KMS-11 (cell line): ENCODE results near the gene DSCAML1.
A peak's percentile ranks its signal among the peaks of the same experiment; 100 is the strongest.

Source experiments
- H2AFZ ChIP-seq: fragments of 200-600 bp; sonication (generic); 2 replicates; pipeline ENCODE4 v1.6.1; 2016; ENCODE audit warnings: antibody characterized with exemption, mixed run types, low read depth
- H3K27ac ChIP-seq: fragments of 200-600 bp; sonication (generic); 2 replicates; pipeline ENCODE4 v1.6.1; 2016; ENCODE audit warnings: mild to moderate bottlenecking, mixed run types
- H3K27me3 ChIP-seq: fragments of 200-600 bp; sonication (generic); 2 replicates; pipeline ENCODE4 v1.6.1; 2017; ENCODE audit warnings: mild to moderate bottlenecking, low read depth, mixed run types, moderate library complexity; ENCODE audit not compliant: insufficient read depth
- H3K36me3 ChIP-seq: fragments of 200-600 bp; sonication (generic); 2 replicates; pipeline ENCODE4 v1.6.1; 2017; ENCODE audit warnings: mild to moderate bottlenecking, mixed run types; ENCODE audit not compliant: insufficient read depth
- H3K4me1 ChIP-seq: fragments of 200-600 bp; sonication (generic); 2 replicates; pipeline ENCODE4 v1.6.1; 2016; ENCODE audit warnings: mild to moderate bottlenecking, low read depth, mixed run types; ENCODE audit not compliant: poor library complexity, severe bottlenecking
- H3K4me2 ChIP-seq: fragments of 200-600 bp; sonication (generic); 2 replicates; pipeline ENCODE4 v1.7.0; 2016; ENCODE audit warnings: mild to moderate bottlenecking, mixed run types
- H3K4me3 ChIP-seq: fragments of 200-600 bp; sonication (generic); IDR thresholded peaks from 2 replicates; pipeline ENCODE4 v1.6.1; 2017; ENCODE audit warnings: low read depth, low read length, mixed read lengths; ENCODE audit not compliant: insufficient read depth
- H3K79me2 ChIP-seq: fragments of 200-600 bp; sonication (generic); 2 replicates; pipeline ENCODE4 v1.6.1; 2016; ENCODE audit warnings: low read depth, mixed run types; ENCODE audit not compliant: insufficient read depth
- H3K9ac ChIP-seq: fragments of 200-600 bp; sonication (generic); 2 replicates; pipeline ENCODE4 v1.6.1; 2016; ENCODE audit warnings: mild to moderate bottlenecking, mixed run types
- H4K20me1 ChIP-seq: fragments of 200-600 bp; sonication (generic); 2 replicates; pipeline ENCODE4 v1.6.1; 2016; ENCODE audit warnings: mild to moderate bottlenecking, mixed run types; ENCODE audit not compliant: insufficient read depth
- TF ChIP-seq, protein P1 (sequence below): fragments of 200-600 bp; sonication (generic); conservative IDR thresholded peaks from 2 replicates; pipeline ENCODE4 v1.6.1; 2017; ENCODE audit warnings: low read depth, mild to moderate bottlenecking, antibody characterized with exemption, low read length, moderate library complexity, mixed read lengths

The DSCAML1 gene

DNA sequence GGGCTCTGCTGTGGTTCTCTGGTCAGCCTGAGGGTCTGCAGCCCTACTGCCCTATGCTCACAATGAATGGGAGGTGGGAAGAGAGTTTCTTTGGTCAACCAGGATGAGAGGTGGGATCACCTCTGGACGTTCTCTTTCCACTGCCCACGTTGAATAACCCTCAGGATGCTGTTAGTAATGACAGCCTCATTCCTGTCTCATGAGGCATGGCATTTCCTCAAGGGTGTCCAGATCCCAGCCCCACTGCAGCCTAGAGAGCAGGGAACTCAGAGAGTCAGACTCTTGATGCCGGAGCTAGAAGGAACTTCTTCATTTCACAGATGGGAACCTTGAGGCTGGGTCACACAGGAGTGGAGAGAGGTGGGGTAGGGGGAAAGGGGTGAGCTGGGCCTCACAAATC lies 273.3 kb downstream of the DSCAML1 start:
- peaks cover 39% of the 10 kb centered on the region for H3K4me1 ChIP-seq
- H3K4me2 ChIP-seq: no peak overlapping the region
- no peaks in the 10 kb centered on the region for H3K79me2 ChIP-seq
- no peak overlapping the region for H3K9ac ChIP-seq
- H3K27ac ChIP-seq: no peak overlapping the region
- H3K27me3 ChIP-seq: no peaks in the 10 kb centered on the region
- H4K20me1 ChIP-seq: no peaks in the 10 kb centered on the region
- TF ChIP-seq, protein P1, sequence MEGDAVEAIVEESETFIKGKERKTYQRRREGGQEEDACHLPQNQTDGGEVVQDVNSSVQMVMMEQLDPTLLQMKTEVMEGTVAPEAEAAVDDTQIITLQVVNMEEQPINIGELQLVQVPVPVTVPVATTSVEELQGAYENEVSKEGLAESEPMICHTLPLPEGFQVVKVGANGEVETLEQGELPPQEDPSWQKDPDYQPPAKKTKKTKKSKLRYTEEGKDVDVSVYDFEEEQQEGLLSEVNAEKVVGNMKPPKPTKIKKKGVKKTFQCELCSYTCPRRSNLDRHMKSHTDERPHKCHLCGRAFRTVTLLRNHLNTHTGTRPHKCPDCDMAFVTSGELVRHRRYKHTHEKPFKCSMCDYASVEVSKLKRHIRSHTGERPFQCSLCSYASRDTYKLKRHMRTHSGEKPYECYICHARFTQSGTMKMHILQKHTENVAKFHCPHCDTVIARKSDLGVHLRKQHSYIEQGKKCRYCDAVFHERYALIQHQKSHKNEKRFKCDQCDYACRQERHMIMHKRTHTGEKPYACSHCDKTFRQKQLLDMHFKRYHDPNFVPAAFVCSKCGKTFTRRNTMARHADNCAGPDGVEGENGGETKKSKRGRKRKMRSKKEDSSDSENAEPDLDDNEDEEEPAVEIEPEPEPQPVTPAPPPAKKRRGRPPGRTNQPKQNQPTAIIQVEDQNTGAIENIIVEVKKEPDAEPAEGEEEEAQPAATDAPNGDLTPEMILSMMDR: no peak
- H3K36me3 ChIP-seq: no peaks in the 10 kb centered on the region
- no peak overlapping the region for H3K4me3 ChIP-seq
- H2AFZ ChIP-seq: no peak overlapping the region

DNA sequence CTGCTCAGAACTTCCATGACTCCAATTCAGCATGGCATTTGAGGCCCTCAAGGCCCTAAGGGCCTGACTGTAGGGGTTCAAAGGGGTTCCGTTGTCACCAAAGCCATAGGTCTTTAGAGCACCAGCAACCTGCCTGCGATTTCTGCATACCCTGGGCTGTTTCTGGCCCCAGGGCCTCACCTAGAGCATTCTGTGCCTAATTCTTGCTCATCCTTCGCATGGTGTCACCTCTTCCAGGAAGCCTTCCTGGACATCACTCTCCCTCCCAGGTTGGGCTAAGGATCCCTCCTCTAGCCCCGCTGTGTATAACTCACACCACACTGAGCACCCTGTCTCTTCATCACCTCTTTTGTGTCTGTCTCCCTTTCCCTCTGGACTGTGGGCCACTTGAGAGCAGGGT lies 275.0 kb downstream of the DSCAML1 start:
- H3K4me3 ChIP-seq: no peak overlapping the region
- TF ChIP-seq, protein P1: no peak
- no peaks in the 10 kb centered on the region for H3K27me3 ChIP-seq

DNA sequence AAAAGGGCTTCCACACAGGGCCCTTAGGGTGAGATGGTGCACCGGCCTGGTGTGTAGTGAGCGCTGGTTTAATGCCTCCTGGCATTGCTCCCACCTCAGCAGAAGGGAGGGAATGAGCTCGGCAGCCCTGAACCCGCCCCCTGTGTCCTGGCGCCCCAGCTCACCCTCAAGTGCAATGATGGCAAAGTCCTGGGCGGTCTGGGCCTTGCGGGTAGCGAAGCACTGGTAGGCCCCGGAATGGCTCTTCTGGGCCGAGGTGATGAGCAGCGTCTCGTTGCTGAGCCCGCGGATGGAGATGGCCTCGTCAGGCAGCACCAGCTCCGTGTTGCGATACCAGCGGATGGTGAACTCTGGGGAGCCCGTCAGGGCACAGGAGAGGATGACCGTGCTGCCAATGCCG lies 276.1 kb downstream of the DSCAML1 start:
- Histone ChIP-seq H3K4me2 (no peak overlapping the region), H3K36me3 (no peaks in the 10 kb centered on the region), H3K4me1 (peaks cover 16% of the 10 kb centered on the region), H3K27ac (no peak overlapping the region), H2AFZ (no peak overlapping the region), H3K27me3 (no peaks in the 10 kb centered on the region), H4K20me1 (no peaks in the 10 kb centered on the region), H3K9ac (no peak overlapping the region), H3K4me3 (no peak overlapping the region), H3K79me2 (no peaks in the 10 kb centered on the region)
- TF ChIP-seq, protein P1: no peak

More for the DNA sequence above, 275.0 kb downstream of the DSCAML1 start:
- no peak overlapping the region for H3K9ac ChIP-seq
- H3K27ac ChIP-seq: no peak overlapping the region
- H4K20me1 ChIP-seq: no peaks in the 10 kb centered on the region
- peaks cover 24% of the 10 kb centered on the region for H3K4me1 ChIP-seq
- H3K36me3 ChIP-seq: no peaks in the 10 kb centered on the region
- no peaks in the 10 kb centered on the region for H3K79me2 ChIP-seq
- H2AFZ ChIP-seq: no peak overlapping the region
- no peak overlapping the region for H3K4me2 ChIP-seq

DNA sequence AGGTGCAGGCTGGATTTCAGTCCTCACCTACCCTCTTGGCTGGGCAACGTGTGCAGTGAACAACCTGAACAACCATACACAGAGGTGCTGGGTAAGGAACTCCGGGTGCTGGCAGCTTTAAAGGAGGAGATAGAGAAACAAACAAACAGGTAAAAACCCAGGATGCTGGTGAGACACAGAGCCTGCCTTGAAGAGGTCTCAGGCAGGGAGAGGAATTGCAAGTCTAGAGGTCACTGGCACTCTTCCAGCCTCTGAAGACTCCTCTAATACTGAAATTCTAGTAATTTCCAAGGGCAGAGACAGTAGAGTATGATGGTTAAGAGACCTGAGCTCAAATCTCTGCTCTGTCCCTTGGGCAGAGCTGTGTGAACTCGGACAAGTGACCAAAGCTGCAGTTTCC lies 276.8 kb downstream of the DSCAML1 start:
- TF ChIP-seq, protein P1: no peak
- Histone ChIP-seq H3K9ac (no peak overlapping the region), H3K27ac (no peak overlapping the region), H2AFZ (peak overlapping the region; percentile 40; the same call in 1 of the 2 replicates), H3K4me2 (0 out of 2 replicates have a peak overlapping the region, but pooled peaks have one; percentile 6), H4K20me1 (no peaks in the 10 kb centered on the region), H3K79me2 (no peaks in the 10 kb centered on the region), H3K27me3 (no peaks in the 10 kb centered on the region), H3K36me3 (no peaks in the 10 kb centered on the region), H3K4me1 (peaks cover 16% of the 10 kb centered on the region), H3K4me3 (no peak overlapping the region)
